Measurements from ENCODE around the gene RAI1.

The RAI1 gene

GRCh38 chr17:17645961-17646360, 35.3 kb upstream of the RAI1 start:
- Histone ChIP-seq H3K27ac (no peak overlapping the region), H3K27me3 (no peaks in the 10 kb centered on the region), H3K4me1 (peaks cover 12% of the 10 kb centered on the region), H3K4me2 (no peak overlapping the region), H4K20me1 (no peaks in the 10 kb centered on the region), H3K9ac (no peak overlapping the region), H3K36me3 (no peaks in the 10 kb centered on the region), H3K9me3 (peaks cover 14% of the 10 kb centered on the region), H3K4me3 (no peak overlapping the region)
- no peak for TF ChIP-seq Cebpa-rat (IDR thresholded peaks at IDR 0.05)

GRCh38 chr17:17647524-17648178, 33.6 kb upstream of the RAI1 start:
- Histone ChIP-seq H3K4me3 (no peak overlapping the region), H3K27me3 (no peaks in the 10 kb centered on the region), H4K20me1 (no peaks in the 10 kb centered on the region), H3K27ac (no peak overlapping the region), H3K9ac (no peak overlapping the region), H3K36me3 (no peaks in the 10 kb centered on the region), H3K9me3 (peaks cover 16% of the 10 kb centered on the region), H3K4me2 (no peak overlapping the region), H3K4me1 (no peaks in the 10 kb centered on the region)
- no peak for TF ChIP-seq Cebpa-rat (IDR thresholded peaks at IDR 0.05)

- no peak overlapping the region for H3K27ac ChIP-seq
- no peaks in the 10 kb centered on the region for H4K20me1 ChIP-seq
- H3K9ac ChIP-seq, result no peak overlapping the region
- no peaks in the 10 kb centered on the region for H3K27me3 ChIP-seq
- H3K4me1 ChIP-seq, result no peaks in the 10 kb centered on the region
- H3K4me3 ChIP-seq, result no peak overlapping the region
- H3K36me3 ChIP-seq, result no peaks in the 10 kb centered on the region
- H3K4me2 ChIP-seq, result no peak overlapping the region
- TF ChIP-seq Cebpa-rat (IDR thresholded peaks at IDR 0.05), result no peak
- peaks cover 16% of the 10 kb centered on the region for H3K9me3 ChIP-seq
These were observed 32.5 kb upstream of the RAI1 start for GRCh38 chr17:17648762-17649161.

- H3K4me3 ChIP-seq, result no peak overlapping the region
- H3K4me2 ChIP-seq, result no peak overlapping the region
- H3K27me3 ChIP-seq, result no peaks in the 10 kb centered on the region
- H3K27ac ChIP-seq, result no peak overlapping the region
- no peaks in the 10 kb centered on the region for H4K20me1 ChIP-seq
- no peaks in the 10 kb centered on the region for H3K36me3 ChIP-seq
- no peaks in the 10 kb centered on the region for H3K4me1 ChIP-seq
- H3K9me3 ChIP-seq, result peaks cover 7% of the 10 kb centered on the region; the same call in 1 of the 2 replicates
- no peak overlapping the region for H3K9ac ChIP-seq
- no peak for TF ChIP-seq Cebpa-rat (IDR thresholded peaks at IDR 0.05)
These were observed 30.3 kb upstream of the RAI1 start for GRCh38 chr17:17650959-17651358.

- Histone ChIP-seq H3K9ac (no peak overlapping the region), H3K4me1 (no peaks in the 10 kb centered on the region), H3K27ac (no peak overlapping the region), H3K9me3 (peaks cover 24% of the 10 kb centered on the region), H3K36me3 (no peaks in the 10 kb centered on the region), H3K4me3 (no peak overlapping the region), H3K4me2 (no peak overlapping the region), H3K27me3 (no peaks in the 10 kb centered on the region), H4K20me1 (no peaks in the 10 kb centered on the region)
- TF ChIP-seq Cebpa-rat (IDR thresholded peaks at IDR 0.05), result no peak
These were observed 27.9 kb upstream of the RAI1 start for GRCh38 chr17:17653343-17653742.

- Histone ChIP-seq H3K9me3 (peaks cover 30% of the 10 kb centered on the region), H3K4me1 (peaks cover 16% of the 10 kb centered on the region), H3K4me3 (no peak overlapping the region), H4K20me1 (no peaks in the 10 kb centered on the region), H3K27ac (no peak overlapping the region), H3K9ac (no peak overlapping the region), H3K4me2 (no peak overlapping the region), H3K36me3 (no peaks in the 10 kb centered on the region), H3K27me3 (no peaks in the 10 kb centered on the region)
- no peak for TF ChIP-seq Cebpa-rat (IDR thresholded peaks at IDR 0.05)
These were observed 21.9 kb upstream of the RAI1 start for GRCh38 chr17:17659340-17659739.

- Histone ChIP-seq H3K27ac (no peak overlapping the region), H4K20me1 (no peaks in the 10 kb centered on the region), H3K4me2 (no peak overlapping the region), H3K4me1 (peaks cover 27% of the 10 kb centered on the region), H3K9me3 (peaks cover 30% of the 10 kb centered on the region), H3K27me3 (no peaks in the 10 kb centered on the region), H3K36me3 (no peaks in the 10 kb centered on the region), H3K9ac (no peak overlapping the region), H3K4me3 (no peak overlapping the region)
- TF ChIP-seq Cebpa-rat (IDR thresholded peaks at IDR 0.05), result no peak
These were observed 20.1 kb upstream of the RAI1 start for GRCh38 chr17:17661134-17661533.

- H3K4me1 ChIP-seq, result peaks cover 31% of the 10 kb centered on the region
- no peaks in the 10 kb centered on the region for H3K36me3 ChIP-seq
- H3K4me3 ChIP-seq, result no peak overlapping the region
- H3K9ac ChIP-seq, result no peak overlapping the region
- no peak overlapping the region for H3K4me2 ChIP-seq
- H3K27me3 ChIP-seq, result no peaks in the 10 kb centered on the region
- H3K9me3 ChIP-seq, result peaks cover 28% of the 10 kb centered on the region
- no peaks in the 10 kb centered on the region for H4K20me1 ChIP-seq
- no peak for TF ChIP-seq Cebpa-rat (IDR thresholded peaks at IDR 0.05)
- no peak overlapping the region for H3K27ac ChIP-seq
These were observed 19.3 kb upstream of the RAI1 start for GRCh38 chr17:17661834-17662385.

- Histone ChIP-seq H3K4me2 (peak overlapping the region; percentile 39), H3K9ac (peak overlapping the region; percentile 12; the same call in 1 of the 2 replicates), H3K4me1 (peaks cover 43% of the 10 kb centered on the region), H4K20me1 (no peaks in the 10 kb centered on the region), H3K27ac (peak overlapping the region; percentile 30; the same call in 1 of the 2 replicates), H3K4me3 (no peak overlapping the region), H3K9me3 (peaks cover 13% of the 10 kb centered on the region), H3K36me3 (no peaks in the 10 kb centered on the region), H3K27me3 (no peaks in the 10 kb centered on the region)
- TF ChIP-seq Cebpa-rat (IDR thresholded peaks at IDR 0.05), result no peak
These were observed 17.8 kb upstream of the RAI1 start for GRCh38 chr17:17663160-17664063.

GRCh38 chr17:17664064-17664452, 17.2 kb upstream of the RAI1 start:
- H3K27me3 ChIP-seq, result no peaks in the 10 kb centered on the region
- no peak overlapping the region for H3K27ac ChIP-seq
- peaks cover 6% of the 10 kb centered on the region for H3K9me3 ChIP-seq
- peaks cover 49% of the 10 kb centered on the region for H3K4me1 ChIP-seq
- H3K9ac ChIP-seq, result no peak overlapping the region
- TF ChIP-seq Cebpa-rat (IDR thresholded peaks at IDR 0.05), result no peak
- no peaks in the 10 kb centered on the region for H4K20me1 ChIP-seq
- H3K4me2 ChIP-seq, result no peak overlapping the region
- H3K4me3 ChIP-seq, result no peak overlapping the region
- no peaks in the 10 kb centered on the region for H3K36me3 ChIP-seq

Data from BLaER1 (cell line).